Neuronal stem cell (in vitro differentiated cells): ENCODE results near the gene ST6GALNAC6.

Experiments used
- DNase-seq: peaks from one replicate; pipeline ENCODE4 v3.0.0-alpha.2; 2013; ENCODE audit warnings: low spot score
- H2AFZ ChIP-seq: one replicate; pipeline ENCODE4 v1.6.1; 2013; ENCODE audit warnings: mild to moderate bottlenecking, low read length, inconsistent platforms
- H2AK5ac ChIP-seq: 2 replicates; pipeline ENCODE4 v1.6.1; 2013; ENCODE audit warnings: low read depth, mild to moderate bottlenecking, inconsistent platforms, low read length, moderate library complexity, mixed read lengths
- H2BK120ac ChIP-seq: 2 replicates; pipeline ENCODE4 v1.6.1; 2013; ENCODE audit warnings: low read depth, mild to moderate bottlenecking, inconsistent platforms, low read length, moderate library complexity, mixed read lengths
- H2BK12ac ChIP-seq: one replicate; pipeline ENCODE4 v1.6.1; 2013; ENCODE audit warnings: low read length, inconsistent platforms
- H2BK15ac ChIP-seq: 2 replicates; pipeline ENCODE4 v1.6.1; 2013; ENCODE audit warnings: mild to moderate bottlenecking, low read length, inconsistent platforms, mixed read lengths
- H2BK5ac ChIP-seq: one replicate; pipeline ENCODE4 v1.6.1; 2013; ENCODE audit warnings: inconsistent platforms, mild to moderate bottlenecking, low read length, moderate library complexity
- H3K14ac ChIP-seq: one replicate; pipeline ENCODE4 v1.6.1; 2013; ENCODE audit warnings: low read length, inconsistent platforms
- H3K18ac ChIP-seq: 2 replicates; pipeline ENCODE4 v1.6.1; 2013; ENCODE audit warnings: low read length, inconsistent platforms
- H3K23ac ChIP-seq: 2 replicates; pipeline ENCODE4 v1.6.1; 2013; ENCODE audit warnings: low read depth, mild to moderate bottlenecking, mixed read lengths, low read length, inconsistent platforms; ENCODE audit not compliant: poor library complexity
- H3K27ac ChIP-seq: replicated peaks from 3 replicates; pipeline ENCODE4 v1.5.1; 2013; ENCODE audit warnings: low read length, inconsistent platforms
- H3K27me3 ChIP-seq, 3 experiments: 2 replicates each; pipeline ENCODE4 v1.6.1; 2013; ENCODE audit warnings: low read length in 3 of 3, mild to moderate bottlenecking in 2 of 3, inconsistent platforms in 1 of 3, low read depth in 1 of 3, mixed read lengths in 1 of 3, moderate library complexity in 1 of 3; ENCODE audit not compliant: control insufficient read depth in 3 of 3, insufficient read depth in 3 of 3
- H3K36me3 ChIP-seq, 2 donors: replicated peaks in 1 of 2; 2 replicates each; pipeline ENCODE4 v1.6.1; 2013; ENCODE audit warnings: low read length in 2 of 2; ENCODE audit not compliant: control insufficient read depth in 2 of 2, insufficient read depth in 2 of 2
- H3K4ac ChIP-seq: 2 replicates; pipeline ENCODE4 v1.6.1; 2013; ENCODE audit warnings: inconsistent platforms, mild to moderate bottlenecking, low read length, moderate library complexity
- H3K4me1 ChIP-seq, 2 donors: 1 replicate in 1 of 2; 2 replicates in 1 of 2; pipeline ENCODE4 v1.6.1; 2013; ENCODE audit warnings: low read length in 2 of 2, low read depth in 1 of 2; ENCODE audit not compliant: control insufficient read depth in 2 of 2, insufficient read depth in 1 of 2
- H3K4me2 ChIP-seq: one replicate; pipeline ENCODE4 v1.6.1; 2013; ENCODE audit warnings: mild to moderate bottlenecking, low read length, inconsistent platforms; ENCODE audit not compliant: insufficient read depth, poor library complexity, severe bottlenecking
- H3K4me3 ChIP-seq, 2 donors: 2 replicates each; pipeline ENCODE4 v1.5.1; 2013; ENCODE audit warnings: low read length in 2 of 2, mild to moderate bottlenecking in 2 of 2, inconsistent platforms in 1 of 2, moderate library complexity in 1 of 2
- H3K79me1 ChIP-seq: one replicate; pipeline ENCODE4 v1.6.1; 2013; ENCODE audit warnings: low read depth, mild to moderate bottlenecking, inconsistent platforms, low read length, moderate library complexity
- H3K9ac ChIP-seq: one replicate; pipeline ENCODE4 v1.6.1; 2013; ENCODE audit warnings: mild to moderate bottlenecking, low read depth, low read length, inconsistent platforms; ENCODE audit not compliant: poor library complexity
- H3K9me3 ChIP-seq, 2 donors: replicated peaks in 1 of 2; 2 replicates each; pipeline versions ENCODE3 to v1.6.1; 2013; ENCODE audit warnings: low read length in 2 of 2, mild to moderate bottlenecking in 2 of 2, inconsistent platforms in 1 of 2, low read depth in 1 of 2, mixed read lengths in 1 of 2, moderate library complexity in 1 of 2; ENCODE audit not compliant: control insufficient read depth in 2 of 2, insufficient read depth in 1 of 2
- H4K8ac ChIP-seq: one replicate; pipeline ENCODE4 v1.6.1; 2013; ENCODE audit warnings: low read depth, mild to moderate bottlenecking, inconsistent platforms, low read length, moderate library complexity
- H4K91ac ChIP-seq: one replicate; pipeline ENCODE4 v1.6.1; 2013; ENCODE audit warnings: low read length, low read depth, mild to moderate bottlenecking, inconsistent platforms; ENCODE audit not compliant: poor library complexity
- WGBS, 2 donors: extraction: QIAGEN DNeasy Blood & Tissue Kit; methylation state at CpG; one replicate each; pipeline ENCODE4 v1.1.7; 2013; ENCODE audit warnings: missing lambda C conversion rate in 2 of 2, mixed read lengths in 1 of 2; ENCODE audit not compliant: insufficient read length in 2 of 2, insufficient replicate concordance in 1 of 2; ENCODE audit errors: extremely low coverage in 2 of 2; 5-methylcytosine and 5-hydroxymethylcytosine counted together

ST6GALNAC6 gene

DNA sequence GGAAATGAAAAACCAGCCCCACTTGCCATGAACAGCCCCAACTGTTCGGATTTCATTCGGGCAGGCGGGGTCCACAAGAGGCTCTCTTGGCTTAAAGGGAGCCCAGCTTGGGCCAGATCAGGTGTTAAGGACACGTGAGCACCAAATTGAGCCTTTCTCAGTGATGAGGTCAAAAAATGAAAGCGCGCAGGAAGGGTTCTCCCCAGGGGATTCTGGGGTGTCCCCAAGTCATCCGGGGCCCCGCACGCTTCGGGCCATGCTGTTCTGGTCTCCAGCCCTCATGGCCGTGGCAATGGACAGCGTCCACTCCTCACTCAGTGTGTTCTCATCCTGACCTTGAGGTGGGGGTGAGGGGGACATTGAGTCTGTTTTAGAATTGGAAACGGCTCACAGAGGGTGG is 32.9 kb downstream of the ST6GALNAC6 start:
- no peak overlapping the region for H2AFZ ChIP-seq
- peaks cover 0 to 2% of the 10 kb centered on the region in 2 donors for H3K9me3 ChIP-seq
- no peak overlapping the region for H3K4me2 ChIP-seq
- no peak for DNase-seq
- WGBS, 2 donors, result no CpG with 5 or more reads among the region's 13 CpGs
- no peak overlapping the region for H2BK15ac ChIP-seq
- no peak overlapping the region for H3K23ac ChIP-seq
- H2BK12ac ChIP-seq, result no peak overlapping the region
- H3K36me3 ChIP-seq, result peaks cover 0 to 3% of the 10 kb centered on the region in 2 donors
- no peak overlapping the region for H3K27ac ChIP-seq
- peaks cover 5 to 13% of the 10 kb centered on the region in 2 donors for H3K4me1 ChIP-seq
- no peak overlapping the region for H2BK5ac ChIP-seq
- H3K18ac ChIP-seq, result no peak overlapping the region
- H3K4ac ChIP-seq, result no peak overlapping the region
- H4K91ac ChIP-seq, result no peak overlapping the region
- H4K8ac ChIP-seq, result no peak overlapping the region
- H3K27me3 ChIP-seq, result peaks cover 0 to 3% (median 0%) of the 10 kb centered on the region in 3 experiments
- H3K14ac ChIP-seq, result no peak overlapping the region
- no peak overlapping the region for H3K4me3 ChIP-seq
- H3K9ac ChIP-seq, result no peak overlapping the region
- no peak overlapping the region for H2AK5ac ChIP-seq
- no peak overlapping the region for H2BK120ac ChIP-seq
- no peaks in the 10 kb centered on the region for H3K79me1 ChIP-seq

DNA sequence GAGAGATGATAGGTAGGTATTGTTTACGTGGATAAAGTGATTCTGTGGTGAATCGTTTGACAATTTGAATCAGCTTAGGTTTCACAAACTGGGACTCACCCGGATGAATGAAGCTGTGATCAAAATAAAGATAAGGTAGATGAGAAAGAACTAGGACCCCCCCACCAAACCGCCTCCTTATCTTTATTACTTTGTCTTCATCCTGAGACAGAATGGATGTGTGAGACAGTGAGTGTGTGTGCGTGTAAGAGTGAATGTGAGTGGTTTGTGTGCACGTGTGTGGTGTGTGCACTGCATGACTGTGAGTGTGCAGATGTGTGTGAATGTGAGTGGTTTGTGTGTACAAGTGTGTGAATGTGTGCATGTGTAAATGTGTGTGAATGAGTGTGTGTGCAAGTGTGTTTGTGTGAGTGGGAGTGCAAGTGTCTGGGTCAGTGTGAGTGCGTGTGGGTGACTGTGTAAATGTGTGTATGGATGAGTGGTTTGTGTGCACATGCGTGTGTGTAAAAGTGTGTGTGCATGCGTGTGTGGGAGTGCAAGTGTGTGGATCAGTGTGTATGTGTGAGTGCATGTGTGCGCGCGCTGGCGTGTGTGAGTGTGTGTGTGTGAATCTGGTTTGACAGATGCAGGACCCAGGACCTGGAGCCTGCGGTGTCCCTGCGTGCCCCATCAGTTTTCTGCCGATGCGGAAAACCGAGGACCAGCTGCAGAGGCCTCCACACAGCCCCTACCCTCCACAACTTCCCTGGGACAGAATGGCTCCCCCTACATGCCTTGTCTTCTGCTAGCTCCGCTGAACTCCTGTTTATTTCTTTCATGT is 33.5 kb downstream of the ST6GALNAC6 start:
- peaks cover 5 to 13% of the 10 kb centered on the region in 2 donors for H3K4me1 ChIP-seq
- H4K91ac ChIP-seq, result no peak overlapping the region
- H2BK15ac ChIP-seq, result no peak overlapping the region
- H3K14ac ChIP-seq, result no peak overlapping the region
- DNase-seq, result no peak
- H2BK12ac ChIP-seq, result no peak overlapping the region
- peaks cover 0 to 3% (median 0%) of the 10 kb centered on the region in 3 experiments for H3K27me3 ChIP-seq
- H3K79me1 ChIP-seq, result no peaks in the 10 kb centered on the region
- peak overlapping the region; percentile 85 for H2AFZ ChIP-seq
- peak overlapping the region in 1 of 2 donors; percentile 69 for H3K4me3 ChIP-seq
- H2BK120ac ChIP-seq, result no peak overlapping the region
- no peak overlapping the region for H2BK5ac ChIP-seq
- no peak overlapping the region for H2AK5ac ChIP-seq
- no peak overlapping the region for H3K18ac ChIP-seq
- no peak overlapping the region for H3K4me2 ChIP-seq
- H4K8ac ChIP-seq, result no peak overlapping the region
- H3K36me3 ChIP-seq, result peaks cover 0 to 3% of the 10 kb centered on the region in 2 donors
- H3K9me3 ChIP-seq, result peaks cover 0 to under 1% of the 10 kb centered on the region in 2 donors
- H3K9ac ChIP-seq, result peak overlapping the region; percentile 50
- no peak overlapping the region for H3K23ac ChIP-seq
- H3K27ac ChIP-seq, result no peak overlapping the region
- WGBS, 2 donors, result 100% methylated on average over 2 of the region's 19 CpGs
- H3K4ac ChIP-seq, result peak overlapping the region; percentile 19

DNA sequence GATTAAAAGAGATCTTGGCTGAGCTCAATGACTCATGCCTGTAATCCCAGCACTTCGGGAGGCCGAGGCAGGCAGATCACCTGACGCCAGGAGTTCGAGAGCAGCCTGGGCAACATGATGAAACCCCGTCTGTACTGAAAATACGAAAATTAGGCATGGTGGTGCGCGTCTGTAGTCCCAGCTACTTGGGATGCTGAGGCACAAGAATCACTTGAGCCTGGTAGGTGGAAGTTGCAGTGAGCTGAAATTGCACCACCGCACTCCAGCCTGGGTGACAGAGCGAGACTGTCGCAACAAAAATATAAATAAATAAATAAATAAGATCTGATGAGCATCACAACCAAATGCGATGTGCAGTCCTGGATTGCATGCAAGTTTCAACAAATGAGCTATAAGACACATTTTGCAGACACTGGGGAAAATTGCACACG is 36.2 kb downstream of the ST6GALNAC6 start:
- no peak overlapping the region for H3K14ac ChIP-seq

More for the DNA sequence above, 36.2 kb downstream of the ST6GALNAC6 start:
- H3K4ac ChIP-seq, result no peak overlapping the region
- no peaks in the 10 kb centered on the region for H3K79me1 ChIP-seq
- H2BK12ac ChIP-seq, result no peak overlapping the region
- H2BK5ac ChIP-seq, result no peak overlapping the region
- peaks cover 0 to 3% (median 0%) of the 10 kb centered on the region in 3 experiments for H3K27me3 ChIP-seq
- no peak overlapping the region for H3K27ac ChIP-seq
- H2BK15ac ChIP-seq, result no peak overlapping the region
- H3K4me2 ChIP-seq, result no peak overlapping the region
- no peak overlapping the region for H4K8ac ChIP-seq
- H3K36me3 ChIP-seq, result peaks cover 0 to 3% of the 10 kb centered on the region in 2 donors
- H3K23ac ChIP-seq, result no peak overlapping the region
- no peak overlapping the region for H3K18ac ChIP-seq
- H3K9me3 ChIP-seq, result no peaks in the 10 kb centered on the region
- peaks cover 4 to 10% of the 10 kb centered on the region in 2 donors for H3K4me1 ChIP-seq
- no peak overlapping the region for H3K4me3 ChIP-seq
- WGBS, 2 donors, result no CpG with 5 or more reads among the region's 13 CpGs
- H4K91ac ChIP-seq, result no peak overlapping the region
- no peak for DNase-seq
- no peak overlapping the region for H2AFZ ChIP-seq
- H2BK120ac ChIP-seq, result no peak overlapping the region
- no peak overlapping the region for H3K9ac ChIP-seq
- no peak overlapping the region for H2AK5ac ChIP-seq
